Fibroblast of skin of abdomen (primary cell): ENCODE measurements around the gene STMN1.

ENCODE experiments used
- DNase-seq: peaks from one replicate; pipeline ENCODE4 v3.0.0-alpha.2; 2013

Gene STMN1

GRCh38 chr1:25891606-25892005, 14.6 kb downstream of the STMN1 start:
- DNase-seq = no peak

GRCh38 chr1:25890239-25891034, 15.8 kb downstream of the STMN1 start:
- peak; percentile 31 for DNase-seq

GRCh38 chr1:25889470-25889869, 16.7 kb downstream of the STMN1 start:
- no peak for DNase-seq

GRCh38 chr1:25888426-25888987, 17.7 kb downstream of the STMN1 start:
- no peak for DNase-seq

- DNase-seq = no peak
Measured at GRCh38 chr1:25885602-25886001, 20.6 kb downstream of the STMN1 start.

- no peak for DNase-seq
Measured at GRCh38 chr1:25881266-25881665, 25.0 kb downstream of the STMN1 start.

- DNase-seq = no peak
Measured at GRCh38 chr1:25880518-25880917, 25.7 kb downstream of the STMN1 start.

GRCh38 chr1:25879675-25880074, 26.5 kb downstream of the STMN1 start:
- DNase-seq = no peak

GRCh38 chr1:25878690-25879089, 27.5 kb downstream of the STMN1 start:
- no peak for DNase-seq

GRCh38 chr1:25877155-25877554, 29.1 kb downstream of the STMN1 start:
- DNase-seq = no peak

- DNase-seq = no peak
Measured at GRCh38 chr1:25876693-25877077, 29.5 kb downstream of the STMN1 start.

- DNase-seq = no peak
Measured at GRCh38 chr1:25875856-25876692, 30.1 kb downstream of the STMN1 start.

GRCh38 chr1:25875154-25875855, 30.9 kb downstream of the STMN1 start, which contains the start of gene PAQR7:
PAQR7 (minus strand) TSS chr1:25875708; CDS start chr1:25863839, 11,869 bp downstream.
- peak; percentile 86 for DNase-seq

- no peak for DNase-seq
Measured at GRCh38 chr1:25874635-25875153, 31.5 kb downstream of the STMN1 start.

GRCh38 chr1:25874209-25874608, 32.0 kb downstream of the STMN1 start:
- DNase-seq = no peak

- no peak for DNase-seq
Measured at GRCh38 chr1:25873120-25873519, 33.1 kb downstream of the STMN1 start.

GRCh38 chr1:25872713-25873112, 33.5 kb downstream of the STMN1 start:
- DNase-seq = no peak

GRCh38 chr1:25871704-25872494, 34.3 kb downstream of the STMN1 start:
- DNase-seq = no peak

GRCh38 chr1:25871086-25871703, 35.0 kb downstream of the STMN1 start:
- DNase-seq = no peak

- no peak for DNase-seq
Measured at GRCh38 chr1:25870614-25871013, 35.6 kb downstream of the STMN1 start.
